ENCODE measurements around the gene PRSS21.

PRSS21 gene

GRCh38 chr16:2825906-2826305 lies 8.9 kb downstream of the PRSS21 start:
- DNase-seq (ENCODE audit: low spot score): no peak

GRCh38 chr16:2826591-2827373 lies 9.7 kb downstream of the PRSS21 start:
- DNase-seq (ENCODE audit: low spot score): no peak

GRCh38 chr16:2827374-2827791 lies 10.3 kb downstream of the PRSS21 start:
- DNase-seq (ENCODE audit: low spot score): no peak

GRCh38 chr16:2827831-2828520 lies 10.9 kb downstream of the PRSS21 start:
- DNase-seq (ENCODE audit: low spot score): no peak

GRCh38 chr16:2828521-2828840 lies 11.4 kb downstream of the PRSS21 start:
- DNase-seq (ENCODE audit: low spot score): no peak

GRCh38 chr16:2828876-2829430 lies 11.9 kb downstream of the PRSS21 start:
- DNase-seq (ENCODE audit: low spot score): no peak

GRCh38 chr16:2829501-2830354 lies 12.7 kb downstream of the PRSS21 start, which contains the start of gene ZG16B:
ZG16B (plus strand) TSS chr16:2830303; CDS start chr16:2830442, 139 bp downstream.
- no peak for DNase-seq (ENCODE audit: low spot score)

- no peak for DNase-seq (ENCODE audit: low spot score)
Observed at GRCh38 chr16:2830355-2830695, 13.3 kb downstream of the PRSS21 start.

GRCh38 chr16:2831203-2831602 lies 14.2 kb downstream of the PRSS21 start:
- DNase-seq (ENCODE audit: low spot score): no peak

GRCh38 chr16:2833776-2834175 lies 16.7 kb downstream of the PRSS21 start:
- no peak for DNase-seq (ENCODE audit: low spot score)

GRCh38 chr16:2834968-2835367 lies 17.9 kb downstream of the PRSS21 start:
- no peak for DNase-seq (ENCODE audit: low spot score)

GRCh38 chr16:2835638-2836493 lies 18.8 kb downstream of the PRSS21 start:
- no peak for DNase-seq (ENCODE audit: low spot score)

- no peak for DNase-seq (ENCODE audit: low spot score)
Observed at GRCh38 chr16:2836646-2837508, 19.8 kb downstream of the PRSS21 start.

- peak; percentile 50 for DNase-seq (ENCODE audit: low spot score)
Observed at GRCh38 chr16:2838928-2839327, 21.9 kb downstream of the PRSS21 start.

GRCh38 chr16:2839650-2840450 lies 22.8 kb downstream of the PRSS21 start:
- DNase-seq (ENCODE audit: low spot score): no peak

GRCh38 chr16:2840914-2841313 lies 23.9 kb downstream of the PRSS21 start:
- DNase-seq (ENCODE audit: low spot score): no peak

- DNase-seq (ENCODE audit: low spot score): no peak
Observed at GRCh38 chr16:2841606-2842339, 24.7 kb downstream of the PRSS21 start.

- DNase-seq (ENCODE audit: low spot score): peak; percentile 85
Observed at GRCh38 chr16:2842340-2843000, 25.4 kb downstream of the PRSS21 start.

Data from activated CD4-positive, alpha-beta T cell treated with anti-CD3 and anti-CD28 coated beads, Interleukin-2, Interleukin-4, amounts not matched to agents 100 ng/mL and 50 ng/mL, durations not matched to agents 16 hours and 8 hours (primary cell).